ENCODE measurements around the gene CCDC171.

The CCDC171 gene

GRCh38 chr9:15999422-16000339, 446.8 kb downstream of the CCDC171 start:
- TF ChIP-seq CTCF (IDR thresholded peaks at IDR 0.05; ENCODE audit: control insufficient read depth, extremely low read depth, insufficient read depth), result no peak
- no peak for DNase-seq (ENCODE audit: low read depth)

GRCh38 chr9:16000811-16001210, 448.0 kb downstream of the CCDC171 start:
- no peak for TF ChIP-seq CTCF (IDR thresholded peaks at IDR 0.05; ENCODE audit: control insufficient read depth, extremely low read depth, insufficient read depth)
- H3K4me3 ChIP-seq (ENCODE audit: low read depth, low read length), result no peak overlapping the region

More at GRCh38 chr9:15999422-16000339, 446.8 kb downstream of the CCDC171 start:
- no peak overlapping the region for H3K4me3 ChIP-seq (ENCODE audit: low read depth, low read length)

GRCh38 chr9:16001856-16002255, 449.0 kb downstream of the CCDC171 start:
- TF ChIP-seq CTCF (IDR thresholded peaks at IDR 0.05; ENCODE audit: control insufficient read depth, extremely low read depth, insufficient read depth), result no peak
- no peak overlapping the region for H3K4me3 ChIP-seq (ENCODE audit: low read depth, low read length)
- no peak for DNase-seq (ENCODE audit: low read depth)

More at GRCh38 chr9:16000811-16001210, 448.0 kb downstream of the CCDC171 start:
- no peak for DNase-seq (ENCODE audit: low read depth)

- no peak for TF ChIP-seq CTCF (IDR thresholded peaks at IDR 0.05; ENCODE audit: control insufficient read depth, extremely low read depth, insufficient read depth)
- no peak for DNase-seq (ENCODE audit: low read depth)
- no peak overlapping the region for H3K4me3 ChIP-seq (ENCODE audit: low read depth, low read length)
These were observed 450.0 kb downstream of the CCDC171 start for GRCh38 chr9:16002816-16003215.

GRCh38 chr9:16003785-16004184, 450.9 kb downstream of the CCDC171 start:
- H3K4me3 ChIP-seq (ENCODE audit: low read depth, low read length), result no peak overlapping the region
- DNase-seq (ENCODE audit: low read depth), result no peak
- TF ChIP-seq CTCF (IDR thresholded peaks at IDR 0.05; ENCODE audit: control insufficient read depth, extremely low read depth, insufficient read depth), result no peak

- no peak for TF ChIP-seq CTCF (IDR thresholded peaks at IDR 0.05; ENCODE audit: control insufficient read depth, extremely low read depth, insufficient read depth)
- no peak overlapping the region for H3K4me3 ChIP-seq (ENCODE audit: low read depth, low read length)
- no peak for DNase-seq (ENCODE audit: low read depth)
These were observed 451.8 kb downstream of the CCDC171 start for GRCh38 chr9:16004613-16005012.
